ENCODE results near the gene CD1B. TPM values are rescaled to one million over a fixed set of nuclear protein-coding genes. Genes with fewer than 3 reads are reported as not detected.

Gene CD1B
- total RNA-seq, 1 donor from 2014 or later, result not detected

DNA sequence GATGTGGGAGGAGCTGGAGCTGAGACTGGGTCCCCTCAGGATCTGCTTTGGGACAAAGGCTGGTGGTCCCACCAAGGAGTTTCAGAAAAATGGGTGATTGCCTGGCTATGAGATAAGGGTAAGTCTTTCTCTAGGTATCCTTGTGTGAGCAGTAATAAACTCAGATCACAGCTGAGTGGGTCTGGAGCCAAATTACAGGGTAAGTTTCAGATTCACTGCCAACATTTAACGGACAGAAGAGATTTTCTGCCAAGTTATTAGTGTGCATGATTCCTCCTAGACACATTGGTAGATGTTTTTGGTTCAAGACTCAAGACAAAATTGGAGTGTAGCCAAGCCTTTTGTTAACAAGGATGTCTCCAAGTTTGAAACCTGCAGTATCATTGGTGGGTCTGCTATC lies 7.5 kb downstream of the CD1B start:
- H3K27ac ChIP-seq, result no peak overlapping the region
- no peak overlapping the region for H3K4me3 ChIP-seq
- no peaks in the 10 kb centered on the region for H3K36me3 Mint-ChIP-seq
- H3K9me3 Mint-ChIP-seq, result peaks cover 6% of the 10 kb centered on the region
- no peaks in the 10 kb centered on the region for H3K4me1 ChIP-seq
- no peaks in the 10 kb centered on the region for H3K79me2 ChIP-seq (ENCODE audit: low read depth)
- H3F3A ChIP-seq (ENCODE audit: low read depth), result no peaks in the 10 kb centered on the region
- no peaks in the 10 kb centered on the region for H3K27me3 Mint-ChIP-seq (ENCODE audit: insufficient read depth, low read depth)
- H3K4me1 Mint-ChIP-seq, result no peaks in the 10 kb centered on the region
- TF ChIP-seq, protein P1, sequence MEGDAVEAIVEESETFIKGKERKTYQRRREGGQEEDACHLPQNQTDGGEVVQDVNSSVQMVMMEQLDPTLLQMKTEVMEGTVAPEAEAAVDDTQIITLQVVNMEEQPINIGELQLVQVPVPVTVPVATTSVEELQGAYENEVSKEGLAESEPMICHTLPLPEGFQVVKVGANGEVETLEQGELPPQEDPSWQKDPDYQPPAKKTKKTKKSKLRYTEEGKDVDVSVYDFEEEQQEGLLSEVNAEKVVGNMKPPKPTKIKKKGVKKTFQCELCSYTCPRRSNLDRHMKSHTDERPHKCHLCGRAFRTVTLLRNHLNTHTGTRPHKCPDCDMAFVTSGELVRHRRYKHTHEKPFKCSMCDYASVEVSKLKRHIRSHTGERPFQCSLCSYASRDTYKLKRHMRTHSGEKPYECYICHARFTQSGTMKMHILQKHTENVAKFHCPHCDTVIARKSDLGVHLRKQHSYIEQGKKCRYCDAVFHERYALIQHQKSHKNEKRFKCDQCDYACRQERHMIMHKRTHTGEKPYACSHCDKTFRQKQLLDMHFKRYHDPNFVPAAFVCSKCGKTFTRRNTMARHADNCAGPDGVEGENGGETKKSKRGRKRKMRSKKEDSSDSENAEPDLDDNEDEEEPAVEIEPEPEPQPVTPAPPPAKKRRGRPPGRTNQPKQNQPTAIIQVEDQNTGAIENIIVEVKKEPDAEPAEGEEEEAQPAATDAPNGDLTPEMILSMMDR (IDR thresholded peaks at IDR 0.05), result no peak
- DNase-seq (ENCODE audit: low spot score), result no peak
- no peak overlapping the region for H3K9ac ChIP-seq
- no peak overlapping the region for H2AFZ ChIP-seq (replicated peaks)
- no peak overlapping the region for H3K27ac Mint-ChIP-seq
- H4K20me1 ChIP-seq (ENCODE audit: low read depth), result no peaks in the 10 kb centered on the region
- H3K4me3 Mint-ChIP-seq, result no peak overlapping the region
- no peak overlapping the region for H3K4me2 ChIP-seq
- no peaks in the 10 kb centered on the region for H3K9me3 ChIP-seq (ENCODE audit: low read depth)
- H3K27me3 ChIP-seq, result no peaks in the 10 kb centered on the region
- no peaks in the 10 kb centered on the region for H3K36me3 ChIP-seq

DNA sequence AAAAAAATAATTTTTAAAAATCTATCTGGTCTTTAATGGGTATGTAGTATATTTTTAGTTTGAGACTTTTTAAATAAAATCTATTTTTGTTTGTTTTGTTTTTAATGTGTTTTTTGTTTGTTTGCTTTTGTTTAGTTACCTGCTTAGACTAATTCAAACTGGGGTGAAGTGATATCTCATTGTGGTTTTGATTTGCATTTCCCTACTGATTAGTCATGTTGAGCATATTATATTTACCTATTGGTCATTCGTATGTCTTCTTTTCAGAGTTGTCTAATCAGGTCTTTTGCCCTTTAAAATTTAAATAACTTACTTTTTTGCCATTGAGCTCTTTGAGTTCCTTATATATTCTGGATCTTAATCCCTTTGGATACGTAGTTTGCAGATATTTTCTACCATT lies 20.3 kb downstream of the CD1B start:
- no peaks in the 10 kb centered on the region for H3K27me3 ChIP-seq
- H3K27me3 Mint-ChIP-seq (ENCODE audit: insufficient read depth, low read depth), result no peaks in the 10 kb centered on the region
- H3K9ac ChIP-seq, result no peak overlapping the region
- H3K4me3 Mint-ChIP-seq, result no peak overlapping the region
- H3K36me3 ChIP-seq, result no peaks in the 10 kb centered on the region
- H3K27ac ChIP-seq, result no peak overlapping the region
- TF ChIP-seq EZH2 (IDR thresholded peaks at IDR 0.05), result no peak
- TF ChIP-seq EZH2phosphoT487 (IDR thresholded peaks at IDR 0.05), result no peak
- TF ChIP-seq, protein P1 (IDR thresholded peaks at IDR 0.05), result no peak
- peaks cover 12% of the 10 kb centered on the region for H3K9me3 Mint-ChIP-seq
- no peaks in the 10 kb centered on the region for H3K79me2 ChIP-seq (ENCODE audit: low read depth)
- no peak overlapping the region for H3K4me3 ChIP-seq
- H3K4me1 ChIP-seq, result no peaks in the 10 kb centered on the region
- H3K27ac Mint-ChIP-seq, result no peak overlapping the region
- H3K9me3 ChIP-seq (ENCODE audit: low read depth), result no peaks in the 10 kb centered on the region
- H3K4me1 Mint-ChIP-seq, result no peaks in the 10 kb centered on the region
- no peaks in the 10 kb centered on the region for H3F3A ChIP-seq (ENCODE audit: low read depth)
- no peak for DNase-seq (ENCODE audit: low spot score)
- H4K20me1 ChIP-seq (ENCODE audit: low read depth), result no peaks in the 10 kb centered on the region
- H2AFZ ChIP-seq (replicated peaks), result no peak overlapping the region
- no peak overlapping the region for H3K4me2 ChIP-seq
- no peaks in the 10 kb centered on the region for H3K36me3 Mint-ChIP-seq

- Mint-ChIP-seq H3K9me3 (peaks cover 12% of the 10 kb centered on the region), H3K4me3 (no peak overlapping the region), H3K4me1 (no peaks in the 10 kb centered on the region), H3K27me3 (ENCODE audit: insufficient read depth, low read depth) (no peaks in the 10 kb centered on the region), H3K27ac (no peak overlapping the region), H3K36me3 (no peaks in the 10 kb centered on the region)
- no peak for TF ChIP-seq EZH2 (IDR thresholded peaks at IDR 0.05)
- TF ChIP-seq, protein P1 (IDR thresholded peaks at IDR 0.05), result no peak
- H3K9me3 ChIP-seq (ENCODE audit: low read depth), result no peaks in the 10 kb centered on the region
- no peak overlapping the region for H2AFZ ChIP-seq (replicated peaks)
- H3K27me3 ChIP-seq, result no peaks in the 10 kb centered on the region
- H3K9ac ChIP-seq, result no peak overlapping the region
- H3K27ac ChIP-seq, result no peak overlapping the region
- H3K4me3 ChIP-seq, result no peak overlapping the region
- H3K79me2 ChIP-seq (ENCODE audit: low read depth), result no peaks in the 10 kb centered on the region
- H3K4me2 ChIP-seq, result no peak overlapping the region
- no peaks in the 10 kb centered on the region for H4K20me1 ChIP-seq (ENCODE audit: low read depth)
- no peaks in the 10 kb centered on the region for H3K4me1 ChIP-seq
- no peak for DNase-seq (ENCODE audit: low spot score)
- H3K36me3 ChIP-seq, result no peaks in the 10 kb centered on the region
- H3F3A ChIP-seq (ENCODE audit: low read depth), result no peaks in the 10 kb centered on the region
Observed at GRCh38 chr1:158310623-158311022, 20.7 kb downstream of the CD1B start.

- Histone ChIP-seq H3K4me2 (no peak overlapping the region), H3F3A (ENCODE audit: low read depth) (no peaks in the 10 kb centered on the region), H2AFZ (replicated peaks) (no peak overlapping the region), H3K9ac (no peak overlapping the region), H3K4me1 (no peaks in the 10 kb centered on the region), H4K20me1 (ENCODE audit: low read depth) (no peaks in the 10 kb centered on the region), H3K27me3 (no peaks in the 10 kb centered on the region), H3K79me2 (ENCODE audit: low read depth) (no peaks in the 10 kb centered on the region), H3K36me3 (no peaks in the 10 kb centered on the region), H3K4me3 (no peak overlapping the region), H3K9me3 (ENCODE audit: low read depth) (no peaks in the 10 kb centered on the region), H3K27ac (no peak overlapping the region)
- H3K36me3 Mint-ChIP-seq, result no peaks in the 10 kb centered on the region
- no peak for DNase-seq (ENCODE audit: low spot score)
- TF ChIP-seq EZH2phosphoT487 (IDR thresholded peaks at IDR 0.05) (no peak), EZH2 (IDR thresholded peaks at IDR 0.05) (no peak)
- no peaks in the 10 kb centered on the region for H3K4me1 Mint-ChIP-seq
- peaks cover 3% of the 10 kb centered on the region for H3K9me3 Mint-ChIP-seq
- H3K4me3 Mint-ChIP-seq, result no peak overlapping the region
- no peak overlapping the region for H3K27ac Mint-ChIP-seq
- H3K27me3 Mint-ChIP-seq (ENCODE audit: insufficient read depth, low read depth), result peaks cover 2% of the 10 kb centered on the region
Observed at GRCh38 chr1:158295791-158296190, 35.5 kb downstream of the CD1B start.
